Neural progenitor cell (in vitro differentiated cells): Measurements from ENCODE around the gene P3H3.

Experiments
- EZH2 ChIP-seq: fragments of 200-600 bp; sonication (generic); IDR thresholded peaks from 2 replicates; pipeline ENCODE4 v1.6.1; 2017; ENCODE audit warnings: antibody characterized with exemption, mild to moderate bottlenecking, moderate library complexity
- TF ChIP-seq, protein P1 (sequence below): fragments of 200-600 bp; sonication (generic); IDR thresholded peaks from 2 replicates; pipeline ENCODE4 v1.5.1; 2017; ENCODE audit warnings: antibody characterized with exemption, mild to moderate bottlenecking

- TF ChIP-seq, protein P1, sequence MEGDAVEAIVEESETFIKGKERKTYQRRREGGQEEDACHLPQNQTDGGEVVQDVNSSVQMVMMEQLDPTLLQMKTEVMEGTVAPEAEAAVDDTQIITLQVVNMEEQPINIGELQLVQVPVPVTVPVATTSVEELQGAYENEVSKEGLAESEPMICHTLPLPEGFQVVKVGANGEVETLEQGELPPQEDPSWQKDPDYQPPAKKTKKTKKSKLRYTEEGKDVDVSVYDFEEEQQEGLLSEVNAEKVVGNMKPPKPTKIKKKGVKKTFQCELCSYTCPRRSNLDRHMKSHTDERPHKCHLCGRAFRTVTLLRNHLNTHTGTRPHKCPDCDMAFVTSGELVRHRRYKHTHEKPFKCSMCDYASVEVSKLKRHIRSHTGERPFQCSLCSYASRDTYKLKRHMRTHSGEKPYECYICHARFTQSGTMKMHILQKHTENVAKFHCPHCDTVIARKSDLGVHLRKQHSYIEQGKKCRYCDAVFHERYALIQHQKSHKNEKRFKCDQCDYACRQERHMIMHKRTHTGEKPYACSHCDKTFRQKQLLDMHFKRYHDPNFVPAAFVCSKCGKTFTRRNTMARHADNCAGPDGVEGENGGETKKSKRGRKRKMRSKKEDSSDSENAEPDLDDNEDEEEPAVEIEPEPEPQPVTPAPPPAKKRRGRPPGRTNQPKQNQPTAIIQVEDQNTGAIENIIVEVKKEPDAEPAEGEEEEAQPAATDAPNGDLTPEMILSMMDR, result no peak
- no peak for TF ChIP-seq EZH2
These were observed 19.5 kb downstream of the P3H3 start for GRCh38 chr12:6847676-6848075.
